H1 (cell line): ENCODE results near the gene MYO16. TPM values are rescaled to one million over a fixed set of nuclear protein-coding genes. Genes with fewer than 3 reads are reported as not detected.

ENCODE experiments used
- CTCF ChIA-PET: fragments of 300-600 bp; sonication (Branson Sonifier 250); formaldehyde crosslinking; loops from one replicate; lab custom pipeline; 2021; ENCODE audit not compliant: partially characterized antibody; lab: Charles Lee
- POLR2A ChIA-PET: fragments of 300-600 bp; sonication (Branson Sonifier 250); formaldehyde crosslinking; loops from one replicate; lab custom pipeline; 2021; ENCODE audit warnings: inconsistent platforms; ENCODE audit not compliant: partially characterized antibody; lab: Charles Lee
- DNase-seq, 2 experiments: peaks; one replicate each; pipeline versions ENCODE4 v3.0.0 to v3.0.0-alpha.2; 2010 to 2022; ENCODE audit warnings: low spot score in 2 of 2, low read depth in 1 of 2, mixed read lengths in 1 of 2
- FAIRE-seq: peaks from 2 replicates; lab custom pipeline; 2011; peaks lifted over from hg19 to GRCh38; lab: Jason Lieb, UNC
- H2AFZ ChIP-seq: 2 replicates; pipeline ENCODE4 v1.8.1; 2012; ENCODE audit warnings: low read length, inconsistent platforms
- H2AK5ac ChIP-seq: 2 replicates; pipeline ENCODE4 v1.6.1; 2013; ENCODE audit warnings: low read depth, low read length
- H2BK120ac ChIP-seq: replicated peaks from 2 replicates; pipeline ENCODE3; 2013; ENCODE audit warnings: low read depth, low read length, inconsistent platforms
- H2BK12ac ChIP-seq: 2 replicates; pipeline ENCODE4 v1.6.1; 2013; ENCODE audit warnings: low read depth, low read length
- H2BK15ac ChIP-seq: 2 replicates; pipeline ENCODE4 v1.6.1; 2013; ENCODE audit warnings: low read length
- H2BK20ac ChIP-seq: 2 replicates; pipeline ENCODE4 v1.6.1; 2013; ENCODE audit warnings: low read length
- H2BK5ac ChIP-seq: 2 replicates; pipeline ENCODE4 v1.6.1; 2013; ENCODE audit warnings: low read depth, low read length
- H3K14ac ChIP-seq: 2 replicates; pipeline ENCODE4 v1.6.1; 2013; ENCODE audit warnings: inconsistent platforms; ENCODE audit not compliant: insufficient read length
- H3K18ac ChIP-seq: 2 replicates; pipeline ENCODE4 v1.6.1; 2013; ENCODE audit warnings: low read length; ENCODE audit errors: extremely low read depth
- H3K23ac ChIP-seq: 2 replicates; pipeline ENCODE4 v1.6.1; 2013; ENCODE audit warnings: inconsistent platforms; ENCODE audit not compliant: insufficient read length
- H3K23me2 ChIP-seq: 2 replicates; pipeline ENCODE4 v1.6.1; 2013; ENCODE audit warnings: low read depth, low read length
- H3K27ac ChIP-seq: 2 replicates; pipeline ENCODE4 v1.6.1; 2011; ENCODE audit warnings: low read depth, low read length, inconsistent platforms
- H3K27me3 ChIP-seq, 4 experiments: replicated peaks in 1 of 4; 1 replicate in 1 of 4; 2 replicates in 3 of 4; pipeline versions ENCODE4 v1.6.1 to v1.8.1; 2011 to 2013; ENCODE audit warnings: low read length in 3 of 4, mild to moderate bottlenecking in 3 of 4, inconsistent platforms in 2 of 4, mixed read lengths in 2 of 4, moderate library complexity in 1 of 4; ENCODE audit not compliant: control insufficient read depth in 3 of 4, insufficient read depth in 3 of 4; ENCODE audit errors: extremely low read depth in 1 of 4
- H3K36me3 ChIP-seq, 4 experiments: 2 replicates each; pipeline versions ENCODE4 v1.6.1 to v1.8.1; 2011 to 2013; ENCODE audit warnings: mild to moderate bottlenecking in 4 of 4, low read length in 3 of 4, moderate library complexity in 2 of 4, control low read depth in 1 of 4, inconsistent platforms in 1 of 4; ENCODE audit not compliant: insufficient read depth in 4 of 4, control insufficient read depth in 2 of 4
- H3K4ac ChIP-seq: replicated peaks from 2 replicates; pipeline ENCODE3; 2013; ENCODE audit warnings: low read length, low read depth, mixed read lengths, inconsistent platforms; ENCODE audit not compliant: insufficient read length
- H3K4me1 ChIP-seq, 4 experiments: replicated peaks in 1 of 4; 1 replicate in 1 of 4; 2 replicates in 3 of 4; pipeline versions ENCODE4 v1.6.1 to v1.8.1; 2011 to 2013; ENCODE audit warnings: low read length in 3 of 4, inconsistent platforms in 2 of 4, mixed read lengths in 1 of 4; ENCODE audit not compliant: insufficient read depth in 4 of 4, control insufficient read depth in 3 of 4
- H3K4me2 ChIP-seq, 2 experiments: 2 replicates each; pipeline versions ENCODE4 v1.6.1 to v1.8.1; 2011 to 2013; ENCODE audit warnings: low read depth in 2 of 2, low read length in 2 of 2, control low read depth in 1 of 2, inconsistent platforms in 1 of 2, mild to moderate bottlenecking in 1 of 2; ENCODE audit not compliant: insufficient read depth in 1 of 2
- H3K4me3 ChIP-seq, 4 experiments: fragments of 200-600, 300-600 bp in 1 of 4; sonication (generic), shearing (Covaris generic), sonication (Bioruptor Twin) in 1 of 4; 2 replicates each; pipeline versions ENCODE4 v1.5.1 to v1.8.1; 2011 to 2016; ENCODE audit warnings: low read length in 4 of 4, low read depth in 3 of 4, control low read depth in 2 of 4, inconsistent platforms in 2 of 4, mild to moderate bottlenecking in 2 of 4, mixed read lengths in 1 of 4, moderate library complexity in 1 of 4; ENCODE audit not compliant: insufficient read depth in 2 of 4; ENCODE audit errors: extremely low read depth in 1 of 4
- H3K56ac ChIP-seq: replicated peaks from 2 replicates; pipeline ENCODE3; 2013; ENCODE audit warnings: low read depth, mild to moderate bottlenecking, mixed read lengths, low read length, inconsistent platforms; ENCODE audit not compliant: insufficient read length
- H3K79me1 ChIP-seq: 2 replicates; pipeline ENCODE4 v1.6.1; 2013; ENCODE audit warnings: low read depth, low read length, control low read depth
- H3K79me2 ChIP-seq, 2 experiments: 2 replicates each; pipeline versions ENCODE4 v1.6.1 to v1.8.1; 2012 to 2013; ENCODE audit warnings: low read length in 2 of 2, mild to moderate bottlenecking in 2 of 2, inconsistent platforms in 1 of 2; ENCODE audit not compliant: insufficient read depth in 2 of 2, control insufficient read depth in 1 of 2
- H3K9ac ChIP-seq, 4 experiments: replicated peaks in 1 of 4; 1 replicate in 1 of 4; 2 replicates in 3 of 4; pipeline versions ENCODE4 v1.6.1 to v1.8.1; 2011 to 2013; ENCODE audit warnings: low read depth in 3 of 4, low read length in 3 of 4, control low read depth in 2 of 4, mild to moderate bottlenecking in 2 of 4, moderate library complexity in 2 of 4, inconsistent platforms in 1 of 4; ENCODE audit errors: extremely low read depth in 1 of 4
- H3K9me3 ChIP-seq, 2 experiments: 2 replicates each; pipeline versions ENCODE4 v1.6.1 to v1.8.1; 2012 to 2013; ENCODE audit warnings: mild to moderate bottlenecking in 2 of 2, moderate library complexity in 2 of 2, control low read depth in 1 of 2, inconsistent platforms in 1 of 2, low read depth in 1 of 2, low read length in 1 of 2, mixed read lengths in 1 of 2; ENCODE audit not compliant: insufficient read depth in 2 of 2
- H4K20me1 ChIP-seq, 2 experiments: replicated peaks in 1 of 2; 2 replicates each; pipeline versions ENCODE3 to v1.8.1; 2011 to 2013; ENCODE audit warnings: inconsistent platforms in 2 of 2, low read length in 2 of 2, mild to moderate bottlenecking in 1 of 2; ENCODE audit not compliant: insufficient read depth in 2 of 2, control insufficient read depth in 1 of 2
- H4K5ac ChIP-seq: 2 replicates; pipeline ENCODE4 v1.6.1; 2013; ENCODE audit warnings: low read length, low read depth, mixed read lengths, inconsistent platforms; ENCODE audit not compliant: insufficient read length
- H4K8ac ChIP-seq: 2 replicates; pipeline ENCODE4 v1.8.0; 2013; ENCODE audit warnings: mild to moderate bottlenecking, moderate library complexity, low read length, inconsistent platforms; ENCODE audit not compliant: insufficient read depth; ENCODE audit errors: extremely low read depth
- H4K91ac ChIP-seq: replicated peaks from 2 replicates; pipeline ENCODE3; 2013; ENCODE audit warnings: low read length, mixed read lengths, inconsistent platforms; ENCODE audit not compliant: insufficient read length
- JUN ChIP-seq: IDR thresholded peaks from 2 replicates; pipeline ENCODE4 v1.6.1; 2011; ENCODE audit warnings: low read depth, mild to moderate bottlenecking, improper control_type of control experiment, low read length
- NANOG ChIP-seq: IDR thresholded peaks from 2 replicates; pipeline ENCODE4 v1.6.1; 2011; ENCODE audit warnings: low read length, low read depth, mild to moderate bottlenecking, inconsistent platforms; ENCODE audit not compliant: insufficient read depth, poor library complexity, severe bottlenecking
- RBBP5 ChIP-seq: IDR thresholded peaks from 2 replicates; pipeline ENCODE4 v1.7.1; 2012; ENCODE audit warnings: low read depth, mild to moderate bottlenecking, inconsistent platforms, low read length, moderate library complexity, borderline replicate concordance
- SP4 ChIP-seq: IDR thresholded peaks from 2 replicates; pipeline ENCODE4 v1.6.1; 2012; ENCODE audit warnings: low read length, inconsistent platforms
- TBP ChIP-seq: IDR thresholded peaks from 2 replicates; pipeline ENCODE4 v1.6.1; 2011; ENCODE audit warnings: low read depth, low read length, improper control_type of control experiment
- WGBS, 2 experiments: shearing (Covaris generic) in 1 of 2; methylation state at CpG; one replicate each; pipeline versions ENCODE4 v1.1.6 to v1.1.7; 2013 to 2015; ENCODE audit warnings: low lambda C conversion rate in 2 of 2, mixed read lengths in 2 of 2, inconsistent platforms in 1 of 2, low coverage in 1 of 2, missing lambda C conversion rate in 1 of 2; ENCODE audit not compliant: insufficient replicate concordance in 2 of 2, insufficient coverage in 1 of 2, insufficient read length in 1 of 2; ENCODE audit errors: extremely low coverage in 1 of 2, missing lambda C conversion rate in 1 of 2; 5-methylcytosine and 5-hydroxymethylcytosine counted together
- polyA plus RNA-seq, 7 experiments: library from polyadenylated mRNA; depleted of rRNA in 3 of 7; stranded (reverse) in 5 of 7; unstranded in 2 of 7; fragments of >200 nt in 5 of 7; fragments of 200-250 nt in 2 of 7; gene quantifications; 1 replicate in 5 of 7; 2 replicates in 1 of 7; 4 replicates in 1 of 7; pipeline versions ENCODE4 v1.2.1 to v1.2.3, GENCODE V29; 2011 to 2013; ENCODE audit warnings: missing spikeins in 2 of 7, mixed read lengths in 2 of 7
- total RNA-seq: library from RNA; stranded (reverse); fragmentation: NEBNext Ultra II Directional; extraction: Animal tissue kit (Norgen Biotek cat#: 25700); gene quantifications from 2 replicates; pipeline ENCODE4 v1.2.1, GENCODE V29; 2021

The MYO16 gene
- total and polyA plus RNA-seq, 2 of the 8 experiments (the other 6 are each of a cell fraction or from before 2014, with no cell fraction given) = 0.02 to 0.22 TPM

DNA sequence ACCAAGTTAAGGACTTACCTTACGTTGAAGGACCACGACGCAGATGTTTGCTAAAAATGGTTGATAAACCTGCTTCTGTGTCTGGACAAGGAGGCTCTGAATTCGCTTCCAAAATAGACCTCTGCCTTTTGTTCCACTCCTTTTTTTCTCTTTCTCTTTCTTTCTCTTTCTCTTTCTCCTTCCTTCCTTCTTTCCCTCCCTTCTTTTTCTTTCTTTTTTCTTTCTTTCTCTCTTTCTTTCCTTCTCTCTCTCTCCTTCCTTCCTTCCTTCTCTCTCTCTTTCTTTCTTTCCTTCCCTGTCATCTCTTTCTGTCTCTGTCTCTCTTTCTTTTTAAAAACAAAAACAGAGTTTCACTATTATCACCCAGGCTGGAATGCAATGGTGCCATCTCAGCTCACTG lies 290.7 kb downstream of the MYO16 start:
- WGBS, 2 experiments = 74% methylated on average over 4 of the region's 4 CpGs; no CpG with 5 or more reads in 1 of the 2 experiments
- Histone ChIP-seq H3K36me3 (no peaks in the 10 kb centered on the region), H3K79me2 (no peaks in the 10 kb centered on the region), H3K27me3 (no peaks in the 10 kb centered on the region), H3K18ac (no peak overlapping the region), H3K79me1 (no peaks in the 10 kb centered on the region), H3K14ac (no peak overlapping the region), H3K4ac (no peak overlapping the region), H4K20me1 (no peaks in the 10 kb centered on the region), H3K4me2 (no peak overlapping the region), H3K23me2 (no peaks in the 10 kb centered on the region), H2AK5ac (no peak overlapping the region), H2BK5ac (no peak overlapping the region), H2BK20ac (no peak overlapping the region), H3K4me1 (peaks cover 0 to 2% (median 0%) of the 10 kb centered on the region in 4 experiments; a peak in 1 of 7 replicates), H2AFZ (no peak overlapping the region), H2BK120ac (no peak overlapping the region), H3K23ac (no peak overlapping the region), H3K9me3 (no peaks in the 10 kb centered on the region), H4K5ac (no peak overlapping the region), H4K8ac (no peak overlapping the region), H3K56ac (no peak overlapping the region), H2BK12ac (no peak overlapping the region), H3K9ac (no peak overlapping the region), H2BK15ac (no peak overlapping the region), H3K4me3 (no peak overlapping the region), H4K91ac (no peak overlapping the region), H3K27ac (no peak overlapping the region)
- TF ChIP-seq JUN (no peak), TBP (no peak), NANOG (no peak), SP4 (no peak), RBBP5 (no peak)
- POLR2A ChIA-PET = interaction anchor here (0.7 kb wide), 1 partner anchor 579 kb away, joined by 4 read pairs; no protein-coding TSS in a partner anchor
- FAIRE-seq (no peak), DNase-seq (no peak)
- CTCF ChIA-PET = no interaction called here
